PFSK-1 (cell line): Measurements from ENCODE around the gene RNF2.

Source experiments
- FOXP2 ChIP-seq: optimal IDR thresholded peaks from 2 replicates; pipeline ENCODE3; 2011; ENCODE audit warnings: borderline replicate concordance, control low read depth, inconsistent platforms; ENCODE audit not compliant: insufficient read depth; ENCODE audit errors: extremely low read length, extremely low read depth
- POLR2AphosphoS5 ChIP-seq: IDR thresholded peaks from 2 replicates; pipeline ENCODE4 v1.6.1; 2012; ENCODE audit warnings: low read depth, mild to moderate bottlenecking, control low read depth, low read length, moderate library complexity
- REST ChIP-seq, 2 experiments: IDR thresholded peaks; 2 replicates each; pipeline versions ENCODE4 v1.6.1 to v1.8.0; 2011 to 2012; ENCODE audit warnings: low read depth in 2 of 2, low read length in 2 of 2, control low read depth in 1 of 2, inconsistent platforms in 1 of 2, mild to moderate bottlenecking in 1 of 2, moderate library complexity in 1 of 2; ENCODE audit not compliant: insufficient read depth in 1 of 2
- SIN3A ChIP-seq: IDR thresholded peaks from 2 replicates; pipeline ENCODE4 v1.6.1; 2012; ENCODE audit warnings: mild to moderate bottlenecking, low read length, moderate library complexity, borderline replicate concordance; ENCODE audit not compliant: insufficient read depth
- TAF1 ChIP-seq: IDR thresholded peaks from 2 replicates; pipeline ENCODE4 v1.6.1; 2012; ENCODE audit warnings: low read length, control low read depth, borderline replicate concordance; ENCODE audit not compliant: insufficient read depth

GRCh38 chr1:185144233-185144632 is 98.9 kb downstream of the RNF2 start:
- TF ChIP-seq SIN3A (no peak), POLR2AphosphoS5 (no peak), TAF1 (no peak), REST (IDR thresholded peaks at IDR 0.05; ENCODE audit: insufficient read depth in 1 of 2, low read depth in 2 of 2, low read length in 2 of 2) (no peak), FOXP2 (no peak)
